CD4-positive, alpha-beta memory T cell (primary cell): ENCODE data around the gene NEK10. TPM values are rescaled to one million over a fixed set of nuclear protein-coding genes. Genes with fewer than 3 reads are reported as not detected.

Experiments
- CTCF ChIA-PET: fragments of 350-600 bp; sonication (Branson Sonifier 250); formaldehyde crosslinking; loops from one replicate; lab custom pipeline; 2021; ENCODE audit warnings: inconsistent platforms; ENCODE audit not compliant: partially characterized antibody; lab: Charles Lee
- POLR2A ChIA-PET: fragments of 350-600 bp; sonication (Branson Sonifier 250); formaldehyde crosslinking; loops from one replicate; lab custom pipeline; 2021; ENCODE audit not compliant: partially characterized antibody; lab: Charles Lee
- DNase-seq, 5 donors: peaks; one replicate each; pipeline versions ENCODE4 v3.0.0 to v3.0.0-alpha.2; 2020 to 2022; ENCODE audit warnings: mixed read lengths in 1 of 5
- H3K27ac ChIP-seq: one replicate; pipeline ENCODE4 v1.7.0; 2013; ENCODE audit warnings: low read depth, low read length
- H3K27me3 ChIP-seq: 2 replicates; pipeline ENCODE4 v1.7.0; 2013; ENCODE audit warnings: mild to moderate bottlenecking, low read length, moderate library complexity; ENCODE audit not compliant: insufficient read depth
- H3K36me3 ChIP-seq: 2 replicates; pipeline ENCODE4 v1.7.0; 2013; ENCODE audit warnings: mild to moderate bottlenecking, low read length, moderate library complexity; ENCODE audit not compliant: insufficient read depth
- H3K4me1 ChIP-seq: 2 replicates; pipeline ENCODE4 v1.7.0; 2013; ENCODE audit warnings: mild to moderate bottlenecking, low read length, moderate library complexity; ENCODE audit not compliant: insufficient read depth
- H3K4me3 ChIP-seq, 2 donors: one replicate each; pipeline ENCODE4 v1.7.0; 2013; ENCODE audit warnings: low read length in 2 of 2, mild to moderate bottlenecking in 1 of 2
- H3K9me3 ChIP-seq, 2 donors: one replicate each; pipeline ENCODE4 v1.7.0; 2013; ENCODE audit warnings: low read length in 2 of 2, control low read depth in 1 of 2; ENCODE audit not compliant: control insufficient read depth in 1 of 2
- H3K27ac Mint-ChIP-seq, 7 donors: one replicate each; pipeline ENCODE4 v1.8.0; 2020 to 2021; ENCODE audit warnings: mixed read lengths in 7 of 7, mild to moderate bottlenecking in 6 of 7, inconsistent platforms in 3 of 7, moderate library complexity in 3 of 7
- H3K27me3 Mint-ChIP-seq, 2 donors: one replicate each; pipeline ENCODE4 v1.8.0; 2020 to 2021; ENCODE audit warnings: mixed read lengths in 2 of 2
- H3K36me3 Mint-ChIP-seq, 2 donors: one replicate each; pipeline ENCODE4 v1.8.0; 2020 to 2021; ENCODE audit warnings: mixed read lengths in 2 of 2, inconsistent platforms in 1 of 2, mild to moderate bottlenecking in 1 of 2
- H3K4me1 Mint-ChIP-seq, 4 donors: one replicate each; pipeline ENCODE4 v1.8.0; 2020 to 2021; ENCODE audit warnings: mixed read lengths in 4 of 4, mild to moderate bottlenecking in 1 of 4
- H3K4me3 Mint-ChIP-seq, 8 donors: one replicate each; pipeline ENCODE4 v1.8.0; 2020 to 2021; ENCODE audit warnings: mixed read lengths in 8 of 8, mild to moderate bottlenecking in 7 of 8, moderate library complexity in 6 of 8, inconsistent platforms in 3 of 8
- H3K9me3 Mint-ChIP-seq, 8 donors: one replicate each; pipeline ENCODE4 v1.8.0; 2020 to 2021; ENCODE audit warnings: mixed read lengths in 8 of 8, mild to moderate bottlenecking in 5 of 8, inconsistent platforms in 3 of 8, moderate library complexity in 1 of 8
- intact Hi-C: fragments of 100-400 bp; cut with micrococcal nuclease; formaldehyde crosslinking; loops from one replicate; pipeline ENCODE4 v1.15.1; 2023
- polyA plus RNA-seq, 2 donors: library from polyadenylated mRNA; unstranded; fragments of 300-500 nt; fragmentation: Illumina TruSeq; gene quantifications; one replicate each; pipeline ENCODE4 v1.2.3, GENCODE V29; 2021
- total RNA-seq, 2 experiments: library from RNA; stranded (reverse); gene quantifications; one replicate each; pipeline ENCODE4 v1.2.3, GENCODE V29; 2021

NEK10 gene
- total and polyA plus RNA-seq, 4 experiments from 2014 or later: 0.10 to 2.7 (median 1.4) TPM; not detected in 1

DNA sequence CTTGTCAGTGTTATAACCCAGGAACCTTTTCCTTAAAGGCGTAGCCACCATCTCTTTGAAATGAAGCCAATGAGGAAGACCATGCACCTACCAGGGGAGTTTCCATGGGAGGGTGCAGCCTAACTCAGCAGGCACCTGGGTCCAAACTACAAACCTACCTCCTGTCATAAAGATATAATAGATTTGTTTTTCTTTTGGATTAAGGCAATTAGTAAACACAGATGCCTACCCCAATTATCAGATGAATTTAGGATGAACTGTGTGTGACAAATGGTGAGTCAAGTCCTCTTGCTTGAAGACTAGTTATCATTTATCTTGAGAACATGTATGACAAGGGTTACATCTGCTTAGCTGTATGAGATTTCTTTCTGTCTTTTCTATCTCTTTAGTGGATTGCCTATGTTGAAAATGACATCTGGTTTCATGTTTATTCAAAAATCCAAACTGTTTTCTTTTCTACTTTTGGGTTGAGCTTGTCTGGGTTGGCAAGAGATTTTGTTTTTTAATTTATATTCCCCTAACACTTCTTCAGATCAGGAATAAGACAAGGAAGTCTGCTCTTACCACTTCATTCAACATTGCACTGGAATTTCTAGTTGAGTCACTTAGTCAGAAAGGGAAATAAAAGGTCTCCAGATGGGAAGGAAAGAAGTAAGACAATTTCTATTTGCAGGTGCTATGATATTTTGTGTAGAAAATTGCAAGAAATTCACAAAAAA is 149.9 kb downstream of the NEK10 start:
- H3K27me3 Mint-ChIP-seq: no peaks in the 10 kb centered on the region
- peaks cover 0 to 3% of the 10 kb centered on the region in 2 donors for H3K36me3 Mint-ChIP-seq
- intact Hi-C loops: no loop called here
- no peak overlapping the region for H3K27ac Mint-ChIP-seq
- peaks cover 0 to 3% (median 0%) of the 10 kb centered on the region in 8 donors for H3K9me3 Mint-ChIP-seq
- H3K4me1 Mint-ChIP-seq: peaks cover 0 to 13% (median 7%) of the 10 kb centered on the region in 4 donors
- ChIA-PET CTCF (interaction anchor here (0.7 kb wide), 1 partner anchor 188 kb away, joined by 3 read pairs; no protein-coding TSS in a partner anchor), POLR2A (no interaction called here)
- Histone ChIP-seq H3K27me3 (no peaks in the 10 kb centered on the region), H3K4me1 (no peaks in the 10 kb centered on the region), H3K4me3 (no peak overlapping the region), H3K9me3 (no peaks in the 10 kb centered on the region), H3K36me3 (no peaks in the 10 kb centered on the region), H3K27ac (no peak overlapping the region)
- no peak overlapping the region for H3K4me3 Mint-ChIP-seq
- DNase-seq: no peak

DNA sequence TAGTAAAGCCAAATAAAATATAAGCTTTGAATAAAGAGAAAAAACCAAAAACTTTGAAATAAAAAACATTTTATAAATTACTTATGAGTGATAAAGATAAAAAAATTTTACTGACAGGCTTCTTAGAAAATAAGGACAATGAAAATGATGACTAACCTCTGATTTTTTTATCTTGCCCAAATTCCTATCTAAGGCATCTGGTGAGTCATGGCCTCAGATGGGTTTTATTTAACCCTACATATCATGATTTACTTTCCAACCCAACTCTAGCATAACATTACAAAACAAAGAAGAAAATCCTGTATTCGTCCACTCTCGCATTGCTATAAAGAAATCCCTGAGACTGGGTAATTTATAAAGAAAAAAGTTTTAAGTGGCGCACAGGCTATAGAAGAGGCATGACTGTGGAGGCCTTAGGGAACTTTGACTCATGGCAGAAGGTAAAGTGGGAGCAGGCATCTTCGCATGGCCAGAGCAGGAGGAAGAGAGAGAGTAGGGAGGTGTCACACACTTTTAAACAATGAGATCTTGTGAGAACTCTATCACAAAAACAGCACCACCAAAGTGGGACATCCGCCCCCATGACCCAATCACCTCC is 152.1 kb downstream of the NEK10 start:
- Histone ChIP-seq H3K36me3 (no peaks in the 10 kb centered on the region), H3K4me3 (no peak overlapping the region), H3K27me3 (no peaks in the 10 kb centered on the region), H3K27ac (no peak overlapping the region), H3K4me1 (no peaks in the 10 kb centered on the region), H3K9me3 (no peaks in the 10 kb centered on the region)
- H3K4me1 Mint-ChIP-seq: no peaks in the 10 kb centered on the region
- ChIA-PET POLR2A (no interaction called here), CTCF (no interaction called here)
- no peaks in the 10 kb centered on the region for H3K27me3 Mint-ChIP-seq
- no peak overlapping the region for H3K27ac Mint-ChIP-seq
- intact Hi-C loops: no loop called here
- H3K36me3 Mint-ChIP-seq: peaks cover 0 to 3% of the 10 kb centered on the region in 2 donors
- H3K9me3 Mint-ChIP-seq: peaks cover 0 to 3% (median 0%) of the 10 kb centered on the region in 8 donors
- no peak overlapping the region for H3K4me3 Mint-ChIP-seq
- DNase-seq: no peak

- Histone ChIP-seq H3K27me3 (no peaks in the 10 kb centered on the region), H3K27ac (no peak overlapping the region), H3K36me3 (no peaks in the 10 kb centered on the region), H3K4me3 (no peak overlapping the region), H3K4me1 (no peaks in the 10 kb centered on the region), H3K9me3 (no peaks in the 10 kb centered on the region)
- Mint-ChIP-seq H3K27ac (no peak overlapping the region), H3K27me3 (no peaks in the 10 kb centered on the region), H3K36me3 (peaks cover 0 to 3% of the 10 kb centered on the region in 2 donors), H3K4me1 (no peaks in the 10 kb centered on the region), H3K4me3 (no peak overlapping the region), H3K9me3 (peaks cover 0 to 3% (median 0%) of the 10 kb centered on the region in 8 donors)
- intact Hi-C loops: no loop called here
- POLR2A ChIA-PET: no interaction called here
- no peak for DNase-seq
- CTCF ChIA-PET: no interaction called here
Measured at GRCh38 chr3:27216295-27216855, 152.8 kb downstream of the NEK10 start.

- H3K9me3 Mint-ChIP-seq: peaks cover 0 to 3% (median 0%) of the 10 kb centered on the region in 8 donors
- ChIA-PET CTCF (no interaction called here), POLR2A (no interaction called here)
- Histone ChIP-seq H3K9me3 (no peaks in the 10 kb centered on the region), H3K27me3 (no peaks in the 10 kb centered on the region), H3K36me3 (no peaks in the 10 kb centered on the region), H3K27ac (no peak overlapping the region), H3K4me1 (no peaks in the 10 kb centered on the region), H3K4me3 (no peak overlapping the region)
- H3K27me3 Mint-ChIP-seq: no peaks in the 10 kb centered on the region
- H3K36me3 Mint-ChIP-seq: peaks cover 0 to 3% of the 10 kb centered on the region in 2 donors
- H3K4me1 Mint-ChIP-seq: no peaks in the 10 kb centered on the region
- intact Hi-C loops: no loop called here
- no peak overlapping the region for H3K27ac Mint-ChIP-seq
- no peak overlapping the region for H3K4me3 Mint-ChIP-seq
- no peak for DNase-seq
Measured at GRCh38 chr3:27213450-27213849, 155.7 kb downstream of the NEK10 start.

DNA sequence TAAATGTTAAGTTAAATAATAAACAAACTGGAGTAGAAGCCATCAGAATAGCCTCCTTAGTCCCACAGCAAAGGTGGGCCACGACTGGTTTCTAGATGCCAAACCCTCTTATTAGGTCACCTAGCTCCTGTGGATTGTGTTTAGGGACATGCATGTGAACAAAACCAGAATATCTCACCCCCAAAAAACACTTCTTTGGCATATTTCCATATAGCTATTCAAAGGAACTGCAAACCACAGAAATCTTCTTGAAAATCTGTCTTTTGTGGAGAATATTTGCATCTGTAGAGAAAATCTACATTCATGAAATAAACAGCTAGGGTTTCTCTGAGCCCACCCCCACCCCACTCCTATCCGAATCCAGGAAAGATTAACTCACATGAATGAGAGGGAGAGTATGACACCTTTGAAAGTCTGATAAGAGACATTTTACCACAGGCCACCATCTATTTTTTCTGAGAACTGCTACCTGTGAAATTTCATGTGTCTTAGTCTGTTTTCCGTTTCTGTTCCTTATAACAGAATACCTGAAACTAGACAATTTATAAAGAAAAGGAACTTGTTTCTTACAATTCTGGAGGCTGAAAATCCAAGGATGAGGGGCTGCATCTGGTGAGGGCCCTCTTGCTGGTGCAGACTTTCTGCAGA is 159.4 kb downstream of the NEK10 start:
- H3K27ac ChIP-seq: no peak overlapping the region
- H3K4me3 ChIP-seq: no peak overlapping the region
- H3K27ac Mint-ChIP-seq: no peak overlapping the region
- CTCF ChIA-PET: no interaction called here
- H3K9me3 Mint-ChIP-seq: no peaks in the 10 kb centered on the region
- no peaks in the 10 kb centered on the region for H3K4me1 ChIP-seq
- H3K36me3 ChIP-seq: no peaks in the 10 kb centered on the region
- no peaks in the 10 kb centered on the region for H3K36me3 Mint-ChIP-seq
- no peaks in the 10 kb centered on the region for H3K4me1 Mint-ChIP-seq
- intact Hi-C loops: no loop called here
- no peaks in the 10 kb centered on the region for H3K27me3 Mint-ChIP-seq
- H3K4me3 Mint-ChIP-seq: no peak overlapping the region
- no peak for DNase-seq
- POLR2A ChIA-PET: no interaction called here
- H3K27me3 ChIP-seq: no peaks in the 10 kb centered on the region
- no peaks in the 10 kb centered on the region for H3K9me3 ChIP-seq

DNA sequence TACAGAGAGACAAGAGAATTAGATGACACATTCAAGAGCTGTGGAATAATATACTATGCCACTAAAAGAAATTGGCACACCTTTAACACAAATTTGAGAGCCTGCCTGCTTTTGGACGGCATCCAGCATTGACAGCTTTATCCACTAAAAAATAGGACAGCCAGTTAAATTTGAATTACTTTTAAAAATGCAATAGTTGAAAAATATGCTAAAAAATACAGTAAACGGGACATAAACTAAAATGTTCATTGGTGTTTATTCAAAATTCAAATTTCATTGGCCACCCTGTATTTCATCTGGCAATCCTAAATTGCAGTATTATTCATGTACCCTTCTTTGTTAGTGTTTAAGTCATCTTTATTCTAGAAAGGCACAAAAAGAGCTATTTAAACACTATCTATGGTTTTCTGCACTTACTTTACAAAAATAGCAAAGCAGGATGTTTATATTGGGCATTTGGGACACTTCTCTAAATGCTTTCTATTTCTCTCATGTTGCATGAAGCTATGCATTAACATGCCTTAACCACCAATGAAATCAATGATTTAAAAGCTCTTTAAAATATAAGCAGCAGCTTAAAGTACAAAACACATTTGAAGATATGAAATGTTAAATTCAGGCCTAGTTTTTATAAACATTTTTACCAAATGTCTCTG is 160.1 kb downstream of the NEK10 start:
- POLR2A ChIA-PET: no interaction called here
- Mint-ChIP-seq H3K9me3 (no peaks in the 10 kb centered on the region), H3K27ac (no peak overlapping the region), H3K4me3 (no peak overlapping the region), H3K27me3 (no peaks in the 10 kb centered on the region), H3K36me3 (no peaks in the 10 kb centered on the region), H3K4me1 (no peaks in the 10 kb centered on the region)
- Histone ChIP-seq H3K4me1 (no peaks in the 10 kb centered on the region), H3K27ac (no peak overlapping the region), H3K36me3 (no peaks in the 10 kb centered on the region), H3K9me3 (no peaks in the 10 kb centered on the region), H3K27me3 (no peaks in the 10 kb centered on the region), H3K4me3 (no peak overlapping the region)
- CTCF ChIA-PET: no interaction called here
- intact Hi-C loops: no loop called here
- DNase-seq: no peak

DNA sequence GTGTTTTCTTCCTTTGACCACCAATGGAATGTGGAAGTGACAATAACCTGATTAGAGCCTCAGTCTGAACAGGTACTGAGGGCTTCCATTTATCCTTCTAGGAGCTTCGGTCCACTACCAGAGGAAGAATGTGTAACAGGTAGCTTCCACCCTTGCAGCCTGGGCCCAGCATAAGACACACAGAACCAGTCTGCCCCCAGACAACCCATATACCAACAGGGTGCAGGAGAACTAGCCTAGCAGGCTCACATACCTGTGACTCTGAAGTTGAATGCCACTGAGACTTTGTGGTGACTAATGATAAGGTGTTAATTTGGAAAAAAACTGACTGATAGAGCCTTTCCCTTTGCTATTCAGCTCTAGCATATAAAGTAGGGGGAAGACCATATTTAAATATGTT is 166.2 kb downstream of the NEK10 start:
- no peaks in the 10 kb centered on the region for H3K4me1 Mint-ChIP-seq
- H3K4me1 ChIP-seq: no peaks in the 10 kb centered on the region
- DNase-seq: no peak
- ChIA-PET CTCF (no interaction called here), POLR2A (no interaction called here)
- H3K36me3 Mint-ChIP-seq: no peaks in the 10 kb centered on the region
- intact Hi-C loops: no loop called here
- H3K36me3 ChIP-seq: no peaks in the 10 kb centered on the region
- H3K9me3 ChIP-seq: no peaks in the 10 kb centered on the region
- no peaks in the 10 kb centered on the region for H3K27me3 Mint-ChIP-seq
- H3K27ac Mint-ChIP-seq: no peak overlapping the region
- no peak overlapping the region for H3K4me3 Mint-ChIP-seq
- H3K27me3 ChIP-seq: no peaks in the 10 kb centered on the region
- peaks cover 0 to 12% (median 2%) of the 10 kb centered on the region in 8 donors for H3K9me3 Mint-ChIP-seq
- H3K27ac ChIP-seq: no peak overlapping the region
- no peak overlapping the region for H3K4me3 ChIP-seq
